C1 segment of cervical spinal cord (tissue), 14 donors: ENCODE results near the gene SRPX2.
"Not testable (repeated sequence)": the region's sequence is repeated elsewhere in the genome, so short reads cannot be mapped to it uniquely, and the experiment has no call there.

Experiments used
- DNase-seq, 14 donors: peaks; one replicate each; lab custom pipeline; 2025; lab: John Stamatoyannopoulos, UW

SRPX2 gene

DNA sequence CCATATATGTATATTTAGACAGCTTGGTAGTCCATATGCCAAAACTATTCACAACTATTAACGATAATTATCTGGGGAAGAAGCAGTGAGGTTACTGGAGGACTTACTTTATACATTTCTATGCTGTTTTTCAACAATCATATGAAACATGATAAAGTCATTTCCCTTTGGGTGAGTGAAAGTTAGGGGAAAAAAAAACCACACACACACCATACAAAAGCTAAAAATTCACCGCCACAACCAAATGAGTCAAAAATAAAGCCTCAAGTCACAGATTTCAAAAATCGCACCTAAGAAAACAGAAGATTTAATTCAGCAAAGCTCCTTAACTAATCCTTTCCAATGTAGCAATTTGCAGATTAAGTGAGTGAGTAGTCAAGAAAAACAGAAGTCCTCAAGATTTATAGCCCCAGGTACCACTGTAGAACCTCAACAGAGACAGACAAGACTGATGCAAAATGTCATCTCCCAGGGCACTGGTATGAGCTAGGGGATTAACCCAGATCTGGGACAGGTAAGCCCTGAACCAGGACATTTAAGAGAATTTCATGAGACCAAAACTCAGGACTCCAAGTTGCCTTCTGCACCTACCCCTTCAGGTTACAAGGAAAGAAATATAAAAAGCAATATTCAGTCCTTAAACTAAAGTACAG lies 52.8 kb downstream of the SRPX2 start:
- DNase-seq, result no peak

GRCh38 chrX:100698551-100698950 lies 54.6 kb downstream of the SRPX2 start:
- no peak for DNase-seq

DNA sequence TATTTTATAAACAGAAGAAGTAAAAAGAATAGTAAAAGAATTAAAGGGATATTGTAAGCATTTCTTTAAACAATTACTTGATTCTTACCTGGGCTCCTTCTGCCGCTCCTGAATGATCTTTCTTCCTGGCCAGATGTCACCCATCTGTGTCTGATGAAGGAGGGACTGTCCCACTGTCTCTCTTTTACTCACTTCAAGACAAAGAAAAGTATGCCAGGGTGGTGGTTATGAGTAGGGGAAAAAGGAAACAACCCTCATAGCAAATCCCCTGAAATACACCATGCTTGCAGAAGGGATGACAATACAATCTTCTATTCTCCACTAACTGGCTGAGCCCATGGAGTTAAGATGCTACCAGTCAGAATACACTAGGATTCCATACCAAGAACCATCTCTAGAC lies 56.8 kb downstream of the SRPX2 start:
- DNase-seq, result no peak

- no peak for DNase-seq
Measured at GRCh38 chrX:100704581-100705203, 60.7 kb downstream of the SRPX2 start.

DNA sequence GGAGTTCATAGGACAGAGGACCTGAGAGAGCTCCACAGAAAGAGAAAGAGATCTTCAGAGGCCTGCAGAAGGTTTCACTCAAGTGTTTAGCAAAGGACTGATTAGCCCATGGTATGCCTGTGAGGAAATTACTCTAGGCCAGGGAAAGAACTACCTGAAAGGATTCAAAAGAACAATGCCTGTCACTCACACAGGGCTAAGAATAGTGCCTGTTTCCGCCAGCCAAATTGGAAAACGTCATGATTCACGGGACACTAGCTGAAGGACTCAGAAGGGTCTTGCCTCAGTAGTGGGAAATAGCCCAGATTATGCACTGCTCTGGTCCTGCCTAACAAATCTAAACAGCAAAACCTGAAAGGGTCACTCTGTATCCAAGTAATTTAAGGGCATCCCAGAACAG lies 66.8 kb downstream of the SRPX2 start:
- no peak for DNase-seq

DNA sequence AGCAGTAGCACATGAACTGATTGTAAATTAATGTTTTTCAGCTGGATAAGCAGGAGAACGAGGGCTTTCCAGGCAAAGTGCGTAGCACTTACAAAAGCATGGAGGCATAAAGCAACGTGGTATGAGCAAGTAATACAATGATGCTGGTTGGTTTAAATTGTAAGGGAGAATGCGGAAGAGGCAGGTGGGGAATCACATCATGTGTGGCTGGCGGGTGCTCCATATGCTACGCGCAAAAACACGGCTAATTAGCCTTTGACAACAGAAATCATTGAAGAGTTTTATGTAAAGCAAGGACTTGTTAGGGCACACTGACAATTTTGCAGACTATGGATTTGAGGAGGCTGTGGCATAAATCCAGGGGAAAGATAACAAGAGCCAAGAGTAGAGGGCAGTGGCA lies 73.4 kb downstream of the SRPX2 start:
- DNase-seq, result no peak

- no peak for DNase-seq
Measured at GRCh38 chrX:100719139-100719538, 75.1 kb downstream of the SRPX2 start.

- DNase-seq, result no peak
Measured at GRCh38 chrX:100720301-100720700, 76.3 kb downstream of the SRPX2 start.

DNA sequence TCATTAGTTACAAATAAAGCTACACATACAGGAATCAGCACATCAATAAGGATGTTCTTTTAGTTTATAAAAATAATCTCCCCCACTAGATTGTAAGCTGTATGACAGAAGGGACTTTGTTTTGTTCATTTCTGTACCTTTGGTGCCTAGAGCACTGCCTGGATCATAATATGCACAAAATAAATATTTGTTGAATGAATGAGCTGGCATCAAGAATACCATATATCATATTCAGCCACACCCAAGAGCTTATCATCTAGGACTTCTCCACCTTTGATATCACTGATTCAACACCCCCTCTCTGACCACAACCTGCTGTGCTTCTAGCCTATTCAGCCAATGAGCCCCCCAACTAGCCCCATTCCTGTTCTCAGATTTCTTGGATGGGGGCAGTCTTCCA lies 77.3 kb downstream of the SRPX2 start:
- DNase-seq, result no peak

DNA sequence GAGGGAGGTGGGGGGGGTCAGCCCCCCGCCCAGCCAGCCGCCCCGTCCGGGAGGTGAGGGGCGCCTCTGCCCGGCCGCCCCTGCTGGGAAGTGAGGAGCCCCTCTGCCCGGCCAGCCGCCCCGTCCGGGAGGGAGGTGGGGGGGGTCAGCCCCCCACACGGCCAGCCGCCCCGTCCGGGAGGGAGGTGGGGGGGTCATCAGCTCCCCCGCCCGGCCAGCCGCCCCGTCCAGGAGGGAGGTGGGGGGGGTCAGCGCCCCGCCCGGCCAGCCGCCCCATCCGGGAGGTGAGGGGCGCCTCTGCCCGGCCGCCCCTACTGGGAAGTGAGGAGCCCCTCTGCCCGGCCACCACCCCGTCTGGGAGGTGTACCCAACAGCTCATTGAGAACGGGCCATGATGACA lies 80.0 kb downstream of the SRPX2 start:
- DNase-seq, result not testable (repeated sequence)
